IPS DF 19.7 (cell line): Measurements from ENCODE around the gene CHFR.
"Not testable (repeated sequence)": the region's sequence is repeated elsewhere in the genome, so short reads cannot be mapped to it uniquely, and the experiment has no call there.

Source experiments
- DNase-seq: peaks from one replicate; pipeline ENCODE4 v3.0.0-alpha.2; 2013; ENCODE audit warnings: low read depth, low spot score

Gene CHFR

DNA sequence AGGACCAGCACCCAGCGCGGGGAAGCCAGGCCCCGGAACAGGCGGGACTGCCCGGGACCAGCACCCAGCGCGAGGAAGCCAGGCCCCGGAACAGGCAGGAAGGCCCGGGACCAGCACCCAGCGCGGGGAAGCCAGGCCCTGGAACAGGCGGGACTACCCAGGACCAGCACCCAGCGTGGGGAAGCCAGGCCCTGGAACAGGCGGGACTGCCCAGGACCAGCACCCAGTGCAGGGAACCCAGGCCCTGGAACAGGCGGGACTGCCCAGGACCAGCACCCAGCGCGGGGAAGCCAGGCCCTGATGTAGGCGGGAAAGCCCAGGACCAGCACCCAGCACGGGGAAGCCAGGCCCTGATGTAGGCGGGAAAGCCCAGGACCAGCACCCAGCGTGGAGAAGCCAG, 12.8 kb downstream of the CHFR start:
- not testable (repeated sequence) for DNase-seq

GRCh38 chr12:132874175-132874574, 13.2 kb downstream of the CHFR start:
- no peak for DNase-seq

- DNase-seq: no peak
Measured at GRCh38 chr12:132873724-132874123, 13.7 kb downstream of the CHFR start.

- no peak for DNase-seq
Measured at GRCh38 chr12:132872975-132873421, 14.4 kb downstream of the CHFR start.

DNA sequence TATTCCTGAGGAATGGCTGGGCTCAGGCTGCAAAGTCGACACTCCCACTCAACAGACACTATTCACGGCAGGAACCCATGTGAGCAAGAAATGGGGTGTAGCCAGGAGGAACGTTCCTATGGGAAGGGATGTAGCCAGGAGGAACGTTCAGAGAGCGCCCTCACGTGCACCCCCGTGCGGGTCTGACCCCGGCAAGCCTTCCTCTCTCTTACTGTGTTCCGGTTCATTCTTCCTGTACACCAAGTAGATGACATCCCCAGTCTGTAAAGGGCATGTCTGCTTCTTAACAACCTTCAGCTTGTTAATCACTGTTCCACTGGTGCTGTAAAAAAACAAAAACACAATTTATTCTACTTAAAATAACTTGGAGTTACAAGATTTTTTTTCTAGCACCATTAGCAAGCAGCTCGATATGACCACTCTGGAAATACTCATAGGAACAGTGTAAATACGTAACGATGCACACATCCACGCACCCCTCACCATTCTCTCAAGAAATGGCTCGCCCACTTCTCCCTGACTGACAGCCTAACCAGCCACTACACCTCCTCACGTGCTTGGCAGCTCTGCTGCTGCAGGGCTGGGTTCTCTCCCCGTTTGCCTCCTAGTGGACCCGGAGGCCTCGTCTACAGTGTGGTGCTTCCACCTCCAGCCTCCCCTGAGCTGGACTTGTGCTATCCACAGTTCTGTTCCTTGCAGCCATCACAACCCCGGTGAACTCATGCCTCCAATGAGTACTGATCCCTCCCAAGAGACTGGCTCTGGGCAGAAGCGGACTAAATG, 15.1 kb downstream of the CHFR start:
- DNase-seq: no peak

- DNase-seq: no peak
Measured at GRCh38 chr12:132869551-132869950, 17.9 kb downstream of the CHFR start.

- DNase-seq: no peak
Measured at GRCh38 chr12:132866251-132866828, 21.1 kb downstream of the CHFR start.

DNA sequence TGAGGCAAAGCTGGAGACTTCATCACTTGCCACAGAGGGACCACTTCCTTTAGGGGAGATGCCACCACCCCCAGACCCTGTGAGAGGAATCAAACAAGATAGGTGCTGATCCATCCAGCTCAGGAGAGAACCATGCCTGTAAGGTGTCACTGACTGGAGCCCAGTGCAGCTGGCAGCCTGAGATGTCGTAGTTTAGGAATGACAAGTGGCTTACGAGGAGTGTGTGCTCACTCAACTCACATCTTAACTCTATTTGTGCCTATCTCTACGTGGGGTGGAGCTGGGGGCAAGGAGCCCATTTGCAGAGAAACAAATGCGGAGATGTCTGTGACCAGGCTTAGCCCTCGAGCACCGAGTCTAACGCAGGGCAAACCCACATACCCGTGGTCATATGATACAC, 25.8 kb downstream of the CHFR start:
- no peak for DNase-seq

DNA sequence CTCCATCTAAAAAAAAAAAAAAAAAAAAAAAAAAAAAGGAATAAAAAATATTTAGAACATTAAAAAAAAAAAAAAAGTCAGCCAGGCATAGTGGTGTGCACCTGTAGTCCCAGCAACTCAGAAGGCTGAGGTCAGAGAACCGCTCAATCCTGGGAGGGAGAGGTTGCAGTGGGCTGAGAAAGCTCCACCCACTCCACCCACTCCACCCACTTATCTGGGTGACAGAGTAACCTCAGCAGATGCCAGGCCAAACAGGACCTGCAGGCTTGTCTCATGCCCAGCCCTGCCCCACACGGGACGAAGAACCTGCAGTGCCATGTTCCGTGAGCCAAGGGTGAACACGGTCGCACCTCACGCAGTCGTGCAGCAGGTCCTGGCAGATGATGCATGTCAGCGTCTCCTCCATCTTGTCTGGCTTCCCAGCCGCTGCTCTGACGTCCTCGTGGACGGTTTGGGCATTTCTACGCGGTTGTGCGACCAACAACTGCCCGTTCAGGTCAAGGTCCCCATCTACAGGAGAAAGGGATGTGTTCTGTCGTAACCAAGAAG, 28.6 kb downstream of the CHFR start:
- DNase-seq: no peak

- not testable (repeated sequence) for DNase-seq
Measured at GRCh38 chr12:132857019-132857418, 30.4 kb downstream of the CHFR start.

DNA sequence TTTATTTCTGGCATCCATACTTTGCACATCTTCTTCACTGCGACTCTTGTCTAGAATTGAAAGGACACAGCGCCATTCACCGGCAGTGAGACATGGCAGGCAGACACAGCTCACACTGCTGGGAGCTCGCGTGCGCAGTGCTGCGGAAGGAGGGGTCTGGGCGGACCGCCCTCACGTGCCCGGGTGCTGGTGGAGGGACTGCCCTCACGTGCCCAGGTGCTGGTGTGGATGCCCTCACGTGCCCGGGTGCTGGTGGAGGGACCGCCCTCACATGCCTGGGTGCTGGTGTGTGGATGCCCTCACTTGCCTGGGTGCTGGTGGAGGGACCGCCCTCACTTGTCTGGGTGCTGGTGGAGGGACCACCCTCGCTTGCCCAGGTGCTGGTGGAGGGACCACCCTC, 30.8 kb downstream of the CHFR start:
- DNase-seq: no peak

DNA sequence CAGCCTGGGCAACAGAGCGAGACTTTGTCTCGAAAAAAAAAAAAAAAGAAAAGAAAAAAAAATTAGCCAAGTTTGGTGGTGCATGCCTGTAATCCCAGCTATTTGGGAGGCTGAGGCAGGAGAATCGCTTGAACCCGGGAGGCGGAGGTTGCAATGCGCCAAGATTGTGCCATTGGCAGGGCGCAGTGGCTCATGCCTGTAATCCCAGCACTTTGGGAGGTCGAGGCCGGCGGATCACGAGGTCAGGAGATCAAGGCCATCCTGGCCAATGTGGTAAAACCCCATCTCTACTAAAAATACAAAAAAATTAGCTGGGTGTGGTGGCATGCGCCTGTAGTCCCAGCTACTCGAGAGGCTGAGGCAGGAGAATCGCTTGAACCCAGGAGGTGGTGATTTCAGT, 32.2 kb downstream of the CHFR start:
- not testable (repeated sequence) for DNase-seq

DNA sequence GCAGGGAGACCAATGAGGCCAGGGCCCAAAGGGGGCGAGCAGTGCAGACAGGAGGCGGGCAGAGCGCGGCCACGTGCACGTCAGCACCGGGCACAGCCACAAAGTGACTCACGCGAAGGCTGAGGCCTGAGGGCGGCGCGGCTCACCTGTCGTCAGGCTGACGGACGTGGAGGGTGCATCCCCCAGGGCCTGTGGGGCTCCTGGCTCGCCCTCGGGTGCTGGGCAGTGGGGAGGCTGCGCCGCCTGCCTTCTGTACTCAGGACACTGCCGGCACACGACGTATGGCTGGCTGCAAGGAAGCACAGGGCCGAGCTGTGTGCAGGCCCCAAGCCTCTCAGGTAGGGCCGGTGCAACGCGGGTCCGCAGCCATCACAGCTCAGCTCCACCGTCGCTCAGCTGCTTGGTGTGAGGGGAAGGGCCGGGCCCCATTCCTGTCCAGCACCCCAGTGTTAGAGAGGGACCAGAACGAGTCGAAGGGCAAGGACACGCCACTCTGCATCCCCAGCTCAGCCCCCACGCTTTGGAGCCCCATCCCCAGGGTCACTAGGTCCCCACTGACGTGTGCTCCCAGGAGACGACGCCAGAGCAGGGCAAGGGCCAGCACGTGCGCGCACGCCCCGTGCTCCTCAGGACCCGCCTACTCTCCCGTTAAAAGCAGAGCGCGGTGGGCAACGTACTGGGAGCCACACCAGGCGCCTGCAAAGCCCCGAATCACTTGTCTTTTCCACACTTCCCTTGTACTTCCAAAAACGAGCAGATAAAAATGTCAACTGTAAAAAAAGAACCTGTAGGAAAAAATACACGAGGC, 33.9 kb downstream of the CHFR start:
- DNase-seq: no peak

- no peak for DNase-seq
Measured at GRCh38 chr12:132852496-132852895, 34.9 kb downstream of the CHFR start.

- no peak for DNase-seq
Measured at GRCh38 chr12:132851465-132851864, 35.9 kb downstream of the CHFR start.

GRCh38 chr12:132850291-132850690, 37.1 kb downstream of the CHFR start:
- DNase-seq: no peak

DNA sequence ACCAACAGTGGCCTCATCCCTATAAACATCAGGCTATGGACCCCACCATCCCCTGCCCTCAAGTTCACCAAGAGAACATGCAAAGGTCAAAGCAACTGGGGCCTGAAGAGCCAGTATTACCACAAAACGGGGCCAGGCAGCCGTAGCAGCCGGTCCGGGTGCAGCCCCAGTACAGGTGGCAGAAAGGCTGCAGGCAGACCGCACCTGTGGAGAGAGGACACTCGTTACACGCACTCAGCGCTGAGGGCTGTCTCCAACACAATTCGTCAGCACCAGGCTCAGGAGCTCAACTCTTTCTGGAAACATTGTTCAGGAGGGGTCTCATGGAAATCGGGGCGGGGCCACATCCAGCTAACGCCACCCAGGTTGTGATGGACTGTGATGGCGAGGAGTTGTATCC, 38.9 kb downstream of the CHFR start:
- DNase-seq: no peak

DNA sequence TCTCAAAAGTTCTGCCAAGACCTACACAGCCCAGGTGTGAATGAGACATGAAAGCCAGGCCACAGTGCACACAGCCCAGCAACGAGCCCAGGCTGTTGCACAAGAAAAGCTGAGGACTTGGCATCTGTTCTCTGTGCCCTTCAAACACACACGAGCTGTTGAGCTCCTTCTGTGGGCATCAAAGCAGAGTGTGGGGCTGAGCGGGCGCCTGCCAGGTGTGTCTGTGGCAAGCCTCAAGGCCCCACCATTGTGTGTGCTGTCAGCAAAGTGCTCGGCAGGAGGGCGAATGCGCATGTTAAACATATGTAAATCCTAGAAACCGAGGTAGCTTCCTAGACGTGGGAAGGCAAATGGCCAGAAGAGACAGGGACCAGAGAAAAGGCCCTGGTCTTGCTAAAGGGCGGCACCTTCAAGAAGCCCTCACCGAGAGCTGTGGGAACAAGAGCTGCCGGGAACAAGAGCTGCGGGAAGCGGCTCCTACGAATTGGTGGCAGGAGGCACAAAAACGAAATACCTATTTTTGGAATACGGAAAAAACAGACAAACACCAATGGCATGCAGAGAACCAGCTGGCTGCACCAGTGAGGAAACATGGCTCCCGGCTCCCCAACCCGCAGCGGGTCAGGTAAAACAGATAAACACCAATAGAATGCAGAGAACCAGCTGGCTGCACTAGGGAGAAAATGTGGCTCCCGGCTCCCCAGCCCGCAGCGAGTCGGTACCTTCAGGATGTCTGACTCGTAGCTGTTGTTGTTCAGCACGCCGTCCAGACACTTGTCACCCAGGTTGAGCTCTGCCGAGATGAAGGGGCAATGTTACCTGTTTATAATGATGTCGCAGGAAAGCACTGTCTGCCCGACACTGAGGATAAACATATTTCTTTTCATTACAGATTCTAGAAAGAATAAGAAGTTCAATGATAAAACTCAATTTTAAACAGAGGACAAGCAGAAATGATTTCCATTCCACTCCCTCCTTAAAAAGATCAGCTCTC, 39.7 kb downstream of the CHFR start:
- DNase-seq: peak; percentile 75

GRCh38 chr12:132844681-132845080, 42.7 kb downstream of the CHFR start:
- DNase-seq: not testable (repeated sequence)

DNA sequence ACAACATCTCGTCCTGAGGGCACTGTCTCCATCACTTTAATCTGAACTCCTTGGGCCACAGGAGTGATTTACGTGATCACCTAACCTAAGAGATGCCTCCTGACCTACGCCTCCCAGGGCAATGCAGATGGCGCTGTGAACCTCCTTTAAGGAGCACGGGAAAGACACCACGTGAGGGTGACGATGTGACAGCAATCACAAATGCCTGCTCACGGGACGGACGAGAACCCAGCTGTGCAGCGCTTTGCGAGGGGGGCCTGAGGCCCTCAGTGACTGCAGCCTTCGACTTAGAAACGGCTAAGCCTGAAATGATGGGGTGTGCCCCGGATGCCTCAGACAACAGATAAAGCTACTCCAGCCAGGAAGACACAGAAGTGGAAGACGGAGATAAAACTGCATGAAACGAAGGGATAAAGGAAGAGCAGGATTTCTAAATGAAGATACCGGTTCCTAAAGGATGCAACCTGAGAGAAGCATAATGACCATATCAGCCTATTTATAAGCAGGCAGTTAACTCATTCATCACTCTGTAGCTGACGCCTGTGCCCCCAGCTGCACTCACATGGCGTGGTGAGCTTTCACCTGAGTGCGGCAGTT, 44.9 kb downstream of the CHFR start:
- no peak for DNase-seq

GRCh38 chr12:132841151-132841550, 46.3 kb downstream of the CHFR start:
- no peak for DNase-seq
